HL-60 (cell line): Measurements from ENCODE around the gene EEF1A2.

Source experiments
- DNase-seq, 2 experiments: peaks; one replicate each; pipeline ENCODE4 v3.0.0-alpha.2; 2010 to 2020; ENCODE audit warnings: low read depth in 1 of 2, low spot score in 1 of 2
- H3K27ac ChIP-seq: fragments of 250-450 bp; sonication (Bioruptor Pico); replicated peaks from 2 replicates; pipeline ENCODE4 v1.5.1; 2020; ENCODE audit warnings: mild to moderate bottlenecking, moderate library complexity
- H3K27me3 ChIP-seq: fragments of 250-450 bp; sonication (Bioruptor Pico); 2 replicates; pipeline ENCODE4 v1.5.1; 2021; ENCODE audit warnings: mild to moderate bottlenecking, moderate library complexity; ENCODE audit not compliant: insufficient read depth, poor library complexity, severe bottlenecking
- H3K4me3 ChIP-seq: replicated peaks from 2 replicates; pipeline ENCODE4 v1.5.1; 2011; ENCODE audit warnings: mild to moderate bottlenecking, control low read depth, low read length; ENCODE audit not compliant: insufficient read depth
- GABPA ChIP-seq: IDR thresholded peaks from 2 replicates; pipeline ENCODE4 v1.6.1; 2012; ENCODE audit warnings: low read depth
- POLR2AphosphoS5 ChIP-seq: IDR thresholded peaks from 2 replicates; pipeline ENCODE4 v1.6.1; 2012; ENCODE audit warnings: low read depth
- SPI1 ChIP-seq: IDR thresholded peaks from 2 replicates; pipeline ENCODE4 v1.6.1; 2012; ENCODE audit warnings: low read depth, mild to moderate bottlenecking, borderline replicate concordance
- TF ChIP-seq, protein P1 (sequence below): IDR thresholded peaks from one replicate; pipeline ENCODE4 v1.5.1; 2011; ENCODE audit warnings: low read length, control low read depth, inconsistent platforms; ENCODE audit not compliant: insufficient read depth
- TF ChIP-seq, protein P2 (sequence below): IDR thresholded peaks from 2 replicates; pipeline ENCODE4 v1.6.1; 2012; ENCODE audit warnings: low read depth; ENCODE audit not compliant: insufficient replicate concordance

EEF1A2 gene

DNA sequence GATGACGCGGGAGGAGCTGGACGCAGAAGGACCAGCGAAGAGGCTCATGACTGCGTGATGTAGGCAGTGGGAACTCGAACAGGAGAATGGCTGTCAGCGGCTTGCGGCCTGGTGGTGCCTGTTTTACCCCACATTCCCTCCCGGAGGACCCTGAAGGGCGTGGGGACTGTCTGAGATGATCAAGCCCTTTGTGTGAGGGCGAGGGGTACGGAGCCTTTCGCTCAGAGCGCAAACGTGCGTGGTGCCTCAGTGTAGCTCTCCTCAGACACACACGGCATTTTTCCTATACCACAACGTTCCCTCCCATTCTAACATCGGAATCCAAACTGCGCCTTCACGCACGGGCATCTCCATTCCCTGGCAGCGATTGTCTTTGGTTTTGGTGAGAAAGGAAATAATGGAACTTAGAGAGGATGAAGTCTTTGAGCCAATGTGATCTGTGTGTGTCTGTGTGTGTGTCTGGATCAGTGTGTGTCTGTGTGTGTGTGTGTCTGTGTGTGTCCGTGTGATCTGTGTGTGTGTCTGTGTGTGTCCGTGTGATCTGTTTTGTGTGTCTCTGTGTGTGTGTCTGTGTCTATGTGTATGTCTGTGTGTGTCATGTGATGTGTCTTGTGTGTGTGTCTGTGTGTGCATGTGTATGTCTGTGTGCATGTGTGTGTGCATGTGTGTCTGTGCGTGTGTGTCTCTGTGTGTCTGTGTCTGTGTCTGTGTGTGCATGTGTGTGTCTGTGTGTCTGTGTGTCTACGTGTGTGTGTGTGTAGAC lies 33.0 kb upstream of the EEF1A2 start:
- H3K27me3 ChIP-seq: peaks cover 9% of the 10 kb centered on the region
- no peak overlapping the region for H3K4me3 ChIP-seq
- TF ChIP-seq POLR2AphosphoS5: no peak
- TF ChIP-seq, protein P1, sequence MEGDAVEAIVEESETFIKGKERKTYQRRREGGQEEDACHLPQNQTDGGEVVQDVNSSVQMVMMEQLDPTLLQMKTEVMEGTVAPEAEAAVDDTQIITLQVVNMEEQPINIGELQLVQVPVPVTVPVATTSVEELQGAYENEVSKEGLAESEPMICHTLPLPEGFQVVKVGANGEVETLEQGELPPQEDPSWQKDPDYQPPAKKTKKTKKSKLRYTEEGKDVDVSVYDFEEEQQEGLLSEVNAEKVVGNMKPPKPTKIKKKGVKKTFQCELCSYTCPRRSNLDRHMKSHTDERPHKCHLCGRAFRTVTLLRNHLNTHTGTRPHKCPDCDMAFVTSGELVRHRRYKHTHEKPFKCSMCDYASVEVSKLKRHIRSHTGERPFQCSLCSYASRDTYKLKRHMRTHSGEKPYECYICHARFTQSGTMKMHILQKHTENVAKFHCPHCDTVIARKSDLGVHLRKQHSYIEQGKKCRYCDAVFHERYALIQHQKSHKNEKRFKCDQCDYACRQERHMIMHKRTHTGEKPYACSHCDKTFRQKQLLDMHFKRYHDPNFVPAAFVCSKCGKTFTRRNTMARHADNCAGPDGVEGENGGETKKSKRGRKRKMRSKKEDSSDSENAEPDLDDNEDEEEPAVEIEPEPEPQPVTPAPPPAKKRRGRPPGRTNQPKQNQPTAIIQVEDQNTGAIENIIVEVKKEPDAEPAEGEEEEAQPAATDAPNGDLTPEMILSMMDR: no peak
- TF ChIP-seq GABPA: no peak
- TF ChIP-seq SPI1: no peak
- TF ChIP-seq, protein P2, sequence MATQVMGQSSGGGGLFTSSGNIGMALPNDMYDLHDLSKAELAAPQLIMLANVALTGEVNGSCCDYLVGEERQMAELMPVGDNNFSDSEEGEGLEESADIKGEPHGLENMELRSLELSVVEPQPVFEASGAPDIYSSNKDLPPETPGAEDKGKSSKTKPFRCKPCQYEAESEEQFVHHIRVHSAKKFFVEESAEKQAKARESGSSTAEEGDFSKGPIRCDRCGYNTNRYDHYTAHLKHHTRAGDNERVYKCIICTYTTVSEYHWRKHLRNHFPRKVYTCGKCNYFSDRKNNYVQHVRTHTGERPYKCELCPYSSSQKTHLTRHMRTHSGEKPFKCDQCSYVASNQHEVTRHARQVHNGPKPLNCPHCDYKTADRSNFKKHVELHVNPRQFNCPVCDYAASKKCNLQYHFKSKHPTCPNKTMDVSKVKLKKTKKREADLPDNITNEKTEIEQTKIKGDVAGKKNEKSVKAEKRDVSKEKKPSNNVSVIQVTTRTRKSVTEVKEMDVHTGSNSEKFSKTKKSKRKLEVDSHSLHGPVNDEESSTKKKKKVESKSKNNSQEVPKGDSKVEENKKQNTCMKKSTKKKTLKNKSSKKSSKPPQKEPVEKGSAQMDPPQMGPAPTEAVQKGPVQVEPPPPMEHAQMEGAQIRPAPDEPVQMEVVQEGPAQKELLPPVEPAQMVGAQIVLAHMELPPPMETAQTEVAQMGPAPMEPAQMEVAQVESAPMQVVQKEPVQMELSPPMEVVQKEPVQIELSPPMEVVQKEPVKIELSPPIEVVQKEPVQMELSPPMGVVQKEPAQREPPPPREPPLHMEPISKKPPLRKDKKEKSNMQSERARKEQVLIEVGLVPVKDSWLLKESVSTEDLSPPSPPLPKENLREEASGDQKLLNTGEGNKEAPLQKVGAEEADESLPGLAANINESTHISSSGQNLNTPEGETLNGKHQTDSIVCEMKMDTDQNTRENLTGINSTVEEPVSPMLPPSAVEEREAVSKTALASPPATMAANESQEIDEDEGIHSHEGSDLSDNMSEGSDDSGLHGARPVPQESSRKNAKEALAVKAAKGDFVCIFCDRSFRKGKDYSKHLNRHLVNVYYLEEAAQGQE: no peak
- H3K27ac ChIP-seq: no peak overlapping the region
- no peak for DNase-seq

DNA sequence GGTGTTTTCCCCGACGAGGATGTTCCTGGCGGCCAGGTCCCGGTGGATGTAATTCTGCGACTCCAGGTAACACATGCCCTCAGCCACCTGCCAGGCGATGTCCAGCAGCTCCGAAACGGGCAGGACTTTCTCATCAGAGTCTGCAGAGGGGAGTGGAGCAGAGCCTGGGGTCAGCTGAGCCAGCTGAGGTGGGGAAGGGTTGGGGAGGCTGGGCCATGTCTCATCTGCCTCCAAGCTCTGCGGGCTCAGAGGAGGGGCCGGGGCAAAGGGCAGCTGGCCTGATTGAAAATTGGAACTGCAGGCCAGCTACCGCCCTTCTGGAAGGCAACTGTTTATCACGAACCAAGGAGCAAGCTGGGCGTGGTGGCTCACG lies 31.9 kb upstream of the EEF1A2 start:
- TF ChIP-seq, protein P2: no peak
- TF ChIP-seq, protein P1: no peak
- TF ChIP-seq GABPA: no peak
- no peak for TF ChIP-seq POLR2AphosphoS5
- no peak for TF ChIP-seq SPI1
- no peak overlapping the region for H3K27ac ChIP-seq
- DNase-seq: no peak
- no peak overlapping the region for H3K4me3 ChIP-seq
- peaks cover 9% of the 10 kb centered on the region for H3K27me3 ChIP-seq

GRCh38 chr20:63529861-63530787 lies 31.2 kb upstream of the EEF1A2 start:
- no peak overlapping the region for H3K4me3 ChIP-seq
- TF ChIP-seq GABPA: no peak
- peaks cover 9% of the 10 kb centered on the region for H3K27me3 ChIP-seq
- no peak overlapping the region for H3K27ac ChIP-seq
- DNase-seq: no peak

GRCh38 chr20:63529180-63529860 lies 30.4 kb upstream of the EEF1A2 start:
- H3K4me3 ChIP-seq: no peak overlapping the region
- no peak overlapping the region for H3K27ac ChIP-seq
- DNase-seq: no peak
- TF ChIP-seq, protein P1: no peak
- TF ChIP-seq POLR2AphosphoS5: no peak
- TF ChIP-seq SPI1: no peak
- TF ChIP-seq, protein P2: no peak
- TF ChIP-seq GABPA: no peak
- peaks cover 9% of the 10 kb centered on the region for H3K27me3 ChIP-seq
